Transverse colon (tissue), 4 donors: Measurements from ENCODE around the gene BHLHA9. TPM values are rescaled to one million over a fixed set of nuclear protein-coding genes. Genes with fewer than 3 reads are reported as not detected.

Experiments
- DNase-seq: peaks from one replicate; pipeline ENCODE4 v3.0.0-alpha.2; 2019
- H3K27ac ChIP-seq, 4 donors: fragments of 200-600 bp; sonication (generic); 2 replicates each; pipeline ENCODE4 v1.5.1; 2016 to 2018; ENCODE audit warnings: inconsistent platforms in 4 of 4
- H3K27me3 ChIP-seq: fragments of 200-600 bp; sonication (generic); 2 replicates; pipeline ENCODE4 v1.5.1; 2017; ENCODE audit warnings: inconsistent platforms
- H3K36me3 ChIP-seq, 4 donors: fragments of 200-600 bp; sonication (generic); 2 replicates each; pipeline ENCODE4 v1.5.1; 2017 to 2019; ENCODE audit warnings: inconsistent platforms in 4 of 4
- H3K4me1 ChIP-seq, 4 donors: fragments of 200-600 bp; sonication (generic); 2 replicates each; pipeline ENCODE4 v1.5.1; 2017 to 2020; ENCODE audit warnings: inconsistent platforms in 4 of 4
- H3K4me3 ChIP-seq, 4 donors: fragments of 200-600 bp; sonication (generic); 1 replicate in 1 of 4; 2 replicates in 3 of 4; pipeline versions ENCODE4 v1.5.1 to v1.6.1; 2017 to 2019; ENCODE audit warnings: inconsistent platforms in 4 of 4
- H3K9me3 ChIP-seq, 2 donors: fragments of 200-600 bp; sonication (generic); 2 replicates each; pipeline ENCODE4 v1.5.1; 2017 to 2019; ENCODE audit warnings: inconsistent platforms in 2 of 2
- CTCF ChIP-seq, 5 experiments: fragments of 200-600 bp in 3 of 5; fragments of 450-650 bp in 2 of 5; sonication (generic) in 3 of 5; IDR thresholded peaks; 1 replicate in 2 of 5; 2 replicates in 3 of 5; pipeline ENCODE4 v1.5.1; 2016 to 2017; ENCODE audit warnings: antibody characterized with exemption in 5 of 5, inconsistent platforms in 3 of 5, mild to moderate bottlenecking in 2 of 5, moderate library complexity in 1 of 5
- EP300 ChIP-seq: sonication (generic); formaldehyde crosslinking; IDR thresholded peaks from one replicate; pipeline ENCODE4 v1.6.1; 2017; ENCODE audit warnings: antibody characterized with exemption, low read depth
- POLR2A ChIP-seq: fragments of 450-650 bp; IDR thresholded peaks from one replicate; pipeline ENCODE4 v1.6.1; 2016; ENCODE audit warnings: antibody characterized with exemption, mild to moderate bottlenecking, moderate library complexity
- POLR2AphosphoS5 ChIP-seq, 3 donors: sonication (generic); formaldehyde crosslinking; IDR thresholded peaks; one replicate each; pipeline ENCODE4 v1.6.1; 2016; ENCODE audit warnings: antibody characterized with exemption in 3 of 3
- WGBS, 2 donors: methylation state at CpG; one replicate each; pipeline ENCODE4 v1.1.5; 2018; ENCODE audit warnings: low coverage in 1 of 2; 5-methylcytosine and 5-hydroxymethylcytosine counted together
- in situ Hi-C, 4 donors: fragments of 200-750 bp; cut with MboI; loops; one replicate each; pipeline versions ENCODE4 v1.15.0 to v1.15.1; 2017; ENCODE audit warnings: low sequenced_read_pairs in 3 of 4, low pct_ligation_motif_present in 1 of 4, low pct_unique_long_range_greater_than_20kb in 1 of 4
- intact Hi-C: fragments of 100-400 bp; cut with DNase I; formaldehyde crosslinking; loops from one replicate; pipeline ENCODE4 v1.15.1; 2023; ENCODE audit warnings: low total_unique reads
- total RNA-seq, 4 donors: library from RNA; depleted of rRNA; stranded (reverse); fragments of >200 nt; gene quantifications; one replicate each; pipeline ENCODE4 v1.1.0, GENCODE V29; 2016

Gene BHLHA9
- total RNA-seq, 4 donors from 2014 or later: not detected

GRCh38 chr17:1231456-1231855 is 38.8 kb upstream of the BHLHA9 start:
- DNase-seq: peak; percentile 76
- 46 to 47% methylated on average over 9 to 12 of the region's 12 CpGs for WGBS, 2 donors
- Histone ChIP-seq H3K4me1 (peaks cover 3 to 32% (median 19%) of the 10 kb centered on the region in 4 donors), H3K9me3 (no peaks in the 10 kb centered on the region), H3K27me3 (peaks cover 28% of the 10 kb centered on the region), H3K4me3 (no peak overlapping the region), H3K36me3 (no peaks in the 10 kb centered on the region), H3K27ac (peak overlapping the region; percentile 3 to 72 (median 41))
- peak in 1 of 3 donors; percentile 21 for TF ChIP-seq POLR2AphosphoS5 (IDR thresholded peaks at IDR 0.05)
- TF ChIP-seq EP300: no peak
- no peak for TF ChIP-seq CTCF (IDR thresholded peaks at IDR 0.05)
- TF ChIP-seq POLR2A: no peak
- intact Hi-C loops: no loop called here
- in situ Hi-C loops: no loop called here

- in situ Hi-C loops: no loop called here
- H3K27ac ChIP-seq: no peak overlapping the region
- TF ChIP-seq CTCF (IDR thresholded peaks at IDR 0.05) (no peak), POLR2A (no peak), POLR2AphosphoS5 (IDR thresholded peaks at IDR 0.05) (no peak), EP300 (no peak)
- H3K4me3 ChIP-seq: no peak overlapping the region
- H3K9me3 ChIP-seq: no peaks in the 10 kb centered on the region
- peaks cover 1 to 30% (median 19%) of the 10 kb centered on the region in 4 donors for H3K4me1 ChIP-seq
- intact Hi-C loops: no loop called here
- H3K36me3 ChIP-seq: no peaks in the 10 kb centered on the region
- 60 to 86% methylated on average over 1 to 8 of the region's 8 CpGs for WGBS, 2 donors
- no peak for DNase-seq
- peaks cover 28% of the 10 kb centered on the region for H3K27me3 ChIP-seq
These were observed 37.9 kb upstream of the BHLHA9 start for GRCh38 chr17:1232331-1232730.

- H3K4me1 ChIP-seq: peaks cover 0 to 25% (median 19%) of the 10 kb centered on the region in 4 donors
- WGBS, 2 donors: 44 to 66% methylated on average over 6 to 11 of the region's 11 CpGs
These were observed 37.5 kb upstream of the BHLHA9 start for GRCh38 chr17:1232786-1233185.

GRCh38 chr17:1234455-1234854 is 35.8 kb upstream of the BHLHA9 start:
- Histone ChIP-seq H3K4me3 (no peak overlapping the region), H3K4me1 (peaks cover 0 to 17% (median 14%) of the 10 kb centered on the region in 4 donors), H3K36me3 (no peaks in the 10 kb centered on the region), H3K27ac (no peak overlapping the region), H3K27me3 (peaks cover 19% of the 10 kb centered on the region), H3K9me3 (no peaks in the 10 kb centered on the region)
- intact Hi-C loops: no loop called here
- in situ Hi-C loops: no loop called here
- 57 to 82% methylated on average over 2 to 4 of the region's 4 CpGs for WGBS, 2 donors
- no peak for TF ChIP-seq EP300
- no peak for TF ChIP-seq POLR2A
- no peak for TF ChIP-seq CTCF (IDR thresholded peaks at IDR 0.05)
- no peak for TF ChIP-seq POLR2AphosphoS5 (IDR thresholded peaks at IDR 0.05)
- DNase-seq: no peak

More at GRCh38 chr17:1232786-1233185, 37.5 kb upstream of the BHLHA9 start:
- Histone ChIP-seq H3K9me3 (no peaks in the 10 kb centered on the region), H3K36me3 (no peaks in the 10 kb centered on the region), H3K27ac (no peak overlapping the region), H3K27me3 (peaks cover 28% of the 10 kb centered on the region), H3K4me3 (no peak overlapping the region)
- in situ Hi-C loops (no loop called here), intact Hi-C loops (no loop called here)
- TF ChIP-seq POLR2A (no peak), EP300 (no peak), POLR2AphosphoS5 (IDR thresholded peaks at IDR 0.05) (no peak), CTCF (IDR thresholded peaks at IDR 0.05) (no peak)
- DNase-seq: no peak
